Left lobe of liver (tissue), 2 donors: ENCODE measurements around the gene SMOC2. TPM values are rescaled to one million over a fixed set of nuclear protein-coding genes. Genes with fewer than 3 reads are reported as not detected.
"Not testable (repeated sequence)": the region's sequence is repeated elsewhere in the genome, so short reads cannot be mapped to it uniquely, and the experiment has no call there.

Experiments
- ATAC-seq: fragments of 200-7000 bp; cut with Tn5 transposase; one replicate; pipeline ENCODE4 v1.9.1; 2020; ENCODE audit warnings: mild to moderate bottlenecking, moderate library complexity
- DNase-seq: peaks from one replicate; pipeline ENCODE4 v3.0.0-alpha.2; 2020; ENCODE audit warnings: low spot score
- total RNA-seq: library from RNA; stranded (reverse); gene quantifications from one replicate; pipeline ENCODE4 v1.2.1, GENCODE V29; 2021
- donor health status: DM: no; HTN: no; CAD: no; lungs with moderate emphysema.
- donor health status: DM: no; HTN: yes; CAD: no.

SMOC2 gene
- total RNA-seq, 1 donor from 2014 or later, result 0.68 TPM

DNA sequence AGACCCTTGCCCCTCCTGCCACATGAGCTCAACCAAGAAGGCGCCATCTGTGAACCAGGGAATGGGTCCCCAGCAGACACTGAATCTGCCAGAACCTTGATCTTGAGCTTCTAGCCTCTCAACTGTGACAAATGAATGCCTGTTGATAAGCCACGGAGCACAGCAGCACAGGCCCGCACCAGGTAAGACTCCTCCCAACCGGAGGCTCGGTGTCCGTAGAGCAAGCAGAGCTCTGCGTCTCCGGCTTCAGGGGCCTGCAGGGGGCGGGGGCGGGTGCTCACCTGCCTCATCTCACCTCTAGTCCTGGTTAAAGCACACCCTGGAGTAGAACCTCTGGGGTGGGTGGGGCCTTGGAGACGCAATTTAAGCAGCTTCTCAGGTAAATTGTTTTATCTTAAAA is 122.7 kb downstream of the SMOC2 start:
- DNase-seq (no peak), ATAC-seq (no peak)

DNA sequence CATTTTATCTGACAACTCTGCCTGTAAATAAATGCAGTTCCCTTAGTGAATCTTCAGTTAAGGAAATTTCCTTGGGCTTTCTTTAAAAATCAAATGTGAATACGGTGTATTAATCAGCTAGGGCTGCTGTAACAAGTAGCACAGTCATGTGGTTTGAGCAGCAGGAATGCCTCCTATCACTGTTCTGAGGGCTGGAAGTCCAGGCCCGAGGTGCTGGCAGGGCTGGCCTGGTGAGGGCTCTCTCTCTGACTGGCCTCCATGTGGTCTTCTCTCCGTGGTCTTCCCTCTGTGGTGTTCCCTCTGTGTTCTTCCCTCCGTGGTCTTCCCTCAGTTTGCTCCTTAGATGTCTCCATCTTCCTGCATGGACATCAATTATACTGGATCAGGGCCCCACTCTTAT is 124.1 kb downstream of the SMOC2 start:
- DNase-seq (no peak), ATAC-seq (no peak)

DNA sequence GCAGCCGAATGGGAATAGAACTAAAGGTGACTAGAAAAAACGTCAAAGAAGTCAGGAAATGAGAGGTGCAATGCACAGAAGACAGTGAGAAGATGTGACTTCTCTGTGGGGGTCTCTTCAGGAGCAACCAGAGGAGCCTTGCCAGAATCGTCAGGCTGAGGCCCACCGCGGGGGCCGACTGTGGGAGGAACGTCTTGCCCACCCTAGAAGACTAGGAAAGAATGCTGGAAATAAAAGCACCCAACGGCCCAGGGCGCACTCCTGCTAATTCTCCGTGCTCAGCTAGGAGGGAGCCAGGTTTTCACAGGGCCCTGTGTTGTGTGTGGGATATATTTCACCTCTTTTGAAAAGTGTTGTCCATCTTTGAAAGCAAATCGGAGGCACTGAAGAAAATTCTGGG is 129.2 kb downstream of the SMOC2 start:
- ATAC-seq, result no peak
- no peak for DNase-seq

DNA sequence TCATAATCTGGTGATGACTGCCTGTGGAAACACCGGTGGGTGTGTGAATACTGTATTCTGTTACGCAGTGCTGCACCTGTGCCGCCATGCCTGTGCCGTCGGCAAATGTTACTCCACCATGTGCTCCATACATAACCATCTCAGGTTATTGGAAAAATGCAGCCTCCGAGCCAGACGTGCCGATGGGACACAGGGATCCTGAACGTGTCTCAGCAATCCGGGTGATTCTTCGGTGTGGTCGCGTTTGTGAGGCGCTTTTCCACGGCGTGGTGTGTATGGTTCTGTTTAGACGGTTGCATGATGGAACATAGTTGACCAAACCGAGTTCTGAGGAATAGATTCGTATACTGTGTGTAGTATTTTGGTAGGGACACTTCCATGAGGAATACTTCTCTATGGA is 130.3 kb downstream of the SMOC2 start:
- ATAC-seq (no peak), DNase-seq (no peak)

DNA sequence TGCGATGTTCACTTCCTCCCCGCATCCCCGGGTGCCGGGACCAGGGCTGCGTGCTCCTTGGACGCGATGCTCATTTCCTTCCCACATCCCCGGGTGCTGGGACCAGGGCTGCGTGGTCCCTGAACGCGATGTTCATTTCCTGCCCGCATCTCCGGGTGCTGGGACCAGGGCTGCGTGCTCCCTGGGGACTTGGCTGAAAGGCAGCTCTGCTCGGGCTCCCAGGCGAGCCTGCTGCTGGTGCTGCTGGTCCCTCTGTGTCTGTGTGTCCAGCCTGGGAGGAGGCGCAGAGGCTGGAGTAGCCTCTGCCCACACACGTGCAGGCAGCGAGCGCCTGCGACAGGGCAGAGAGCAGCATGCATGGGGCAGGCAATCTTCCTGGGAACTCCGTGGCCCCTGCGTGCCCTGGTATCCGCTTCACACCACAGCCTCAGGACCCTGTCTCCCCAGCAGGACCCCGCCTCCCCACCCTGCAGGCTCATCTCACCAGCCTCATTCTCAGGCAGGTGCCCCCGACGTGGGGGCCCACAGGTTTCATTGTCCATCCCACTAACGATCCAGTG is 132.4 kb downstream of the SMOC2 start:
- not testable (repeated sequence) for ATAC-seq, DNase-seq

DNA sequence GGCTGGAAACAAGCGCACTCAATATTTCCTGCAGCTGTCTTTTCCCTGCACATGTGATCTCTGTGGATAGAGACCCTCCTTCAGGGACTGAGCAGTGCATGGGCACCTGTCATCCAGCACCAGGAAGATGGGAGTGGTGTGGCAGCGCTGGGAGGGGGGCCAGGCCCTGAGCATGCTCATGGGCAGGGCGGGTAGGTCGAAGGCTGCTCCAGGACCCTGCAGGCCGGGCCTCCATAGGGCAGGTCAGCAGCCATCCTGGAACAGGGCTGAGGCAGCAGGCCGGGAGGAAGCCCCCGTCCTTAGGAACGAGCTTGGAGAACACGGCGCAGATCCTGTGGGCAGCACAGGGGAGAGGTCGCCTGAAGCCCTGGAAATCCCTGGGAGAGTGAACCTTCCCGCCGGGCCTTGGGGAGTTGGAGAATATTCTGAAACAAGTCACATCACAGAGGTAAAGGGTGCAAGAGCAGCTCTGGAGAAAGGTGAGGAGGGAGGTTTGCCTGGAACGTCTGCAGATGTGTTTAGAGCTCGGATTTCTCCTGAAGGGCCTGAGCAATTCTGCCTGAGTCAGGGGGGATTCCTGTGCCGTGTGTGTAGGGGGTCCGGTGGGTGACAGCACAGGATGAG is 133.2 kb downstream of the SMOC2 start:
- ATAC-seq (no peak), DNase-seq (no peak)

DNA sequence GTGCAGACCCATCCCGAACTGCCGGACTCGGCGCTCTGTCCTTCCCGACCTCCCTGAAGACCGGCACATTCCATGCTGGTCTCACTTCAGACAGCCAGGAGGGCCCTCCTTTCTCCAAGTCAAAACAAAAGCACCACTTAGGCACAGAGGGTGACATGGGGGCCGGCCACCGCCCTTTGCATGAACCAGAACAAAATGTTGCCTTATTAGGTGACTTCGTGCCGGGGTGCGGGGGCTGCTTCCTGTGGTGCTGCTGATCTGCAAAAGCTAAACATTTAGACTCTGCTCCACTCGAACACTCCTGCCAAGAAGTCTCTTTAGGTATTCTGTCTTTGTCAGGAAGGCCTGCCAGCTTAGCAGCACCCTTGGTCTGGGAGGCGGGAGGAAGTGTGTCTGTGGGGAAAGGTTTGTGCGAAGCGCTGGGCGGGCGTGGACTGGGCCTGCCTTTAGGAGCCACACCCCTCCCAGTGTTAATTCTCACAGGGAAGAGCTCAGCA is 133.8 kb downstream of the SMOC2 start:
- no peak for DNase-seq
- ATAC-seq, result no peak

DNA sequence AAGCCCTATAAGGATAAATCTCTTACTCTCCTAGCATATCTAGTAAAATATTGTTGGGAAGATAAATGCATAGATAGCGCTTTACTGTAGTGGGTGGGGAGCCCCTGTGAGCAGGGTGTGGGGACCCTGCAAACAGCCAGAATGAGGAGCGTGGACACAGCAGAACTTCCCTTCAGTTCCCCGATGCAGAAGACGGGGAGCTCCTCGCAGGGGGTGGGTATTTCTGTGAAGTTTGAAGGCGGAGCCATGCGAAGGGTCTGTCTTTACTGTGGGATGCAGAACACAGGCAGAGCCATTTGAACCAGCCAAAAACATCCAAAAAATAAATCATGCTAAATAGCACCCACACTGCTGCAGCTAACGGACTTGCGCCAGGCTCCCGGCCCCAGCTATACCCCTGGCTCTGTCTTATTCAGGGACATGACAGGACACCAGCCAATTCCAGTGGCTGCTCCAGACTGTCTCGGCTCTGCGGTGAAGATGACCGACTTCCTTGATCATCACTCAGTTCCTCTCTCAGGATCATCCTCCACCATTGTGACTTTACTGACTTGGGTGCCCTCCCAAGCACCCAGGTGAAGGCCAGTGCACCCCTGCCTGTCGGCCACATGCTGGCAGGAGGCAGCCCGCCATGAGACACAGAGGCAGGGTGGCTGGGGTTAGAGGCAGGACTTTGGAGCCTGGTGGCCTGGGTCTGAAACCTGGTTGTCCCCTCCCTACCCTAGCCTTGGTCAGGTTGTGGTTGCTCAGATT is 134.5 kb downstream of the SMOC2 start:
- DNase-seq (no peak), ATAC-seq (no peak)

DNA sequence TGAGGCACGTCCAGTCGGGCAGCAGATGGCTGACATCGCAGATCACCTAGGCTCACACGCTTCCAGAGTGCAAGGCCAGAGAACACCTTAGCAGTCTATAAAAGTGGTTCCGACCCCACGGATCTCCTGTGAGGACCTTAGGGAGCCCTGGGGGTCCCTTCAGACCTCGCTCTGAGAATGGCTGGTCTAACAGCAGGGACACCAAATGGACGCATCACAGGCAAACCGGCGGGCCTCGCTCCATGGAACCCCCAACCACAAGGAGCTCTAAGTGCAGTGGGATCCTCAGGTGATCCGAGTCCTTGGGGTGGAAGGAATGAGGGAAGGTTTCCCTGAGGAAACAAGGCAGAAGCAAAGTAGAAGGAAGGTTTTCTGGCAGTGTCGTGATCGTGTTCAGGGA is 135.4 kb downstream of the SMOC2 start:
- no peak for ATAC-seq
- no peak for DNase-seq

DNA sequence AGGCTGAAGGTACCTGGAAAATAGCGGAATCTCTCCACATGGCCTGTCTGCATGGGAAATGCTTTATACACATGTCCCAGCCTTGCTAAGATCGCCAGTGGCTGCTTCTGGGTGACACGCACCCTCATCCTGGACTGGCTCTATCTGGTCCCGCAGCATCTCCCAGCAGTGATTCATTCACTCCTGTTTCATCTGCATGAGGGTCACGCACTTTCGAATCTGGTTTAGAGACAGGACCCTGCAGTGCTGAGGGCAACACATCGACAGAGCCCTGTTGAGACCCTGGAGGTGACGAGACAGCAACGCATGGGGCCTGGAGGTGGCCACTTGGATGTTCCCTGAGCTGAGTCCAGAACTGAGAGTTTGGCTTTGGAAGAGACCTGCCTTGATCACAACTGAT is 136.5 kb downstream of the SMOC2 start:
- DNase-seq (no peak), ATAC-seq (no peak)

DNA sequence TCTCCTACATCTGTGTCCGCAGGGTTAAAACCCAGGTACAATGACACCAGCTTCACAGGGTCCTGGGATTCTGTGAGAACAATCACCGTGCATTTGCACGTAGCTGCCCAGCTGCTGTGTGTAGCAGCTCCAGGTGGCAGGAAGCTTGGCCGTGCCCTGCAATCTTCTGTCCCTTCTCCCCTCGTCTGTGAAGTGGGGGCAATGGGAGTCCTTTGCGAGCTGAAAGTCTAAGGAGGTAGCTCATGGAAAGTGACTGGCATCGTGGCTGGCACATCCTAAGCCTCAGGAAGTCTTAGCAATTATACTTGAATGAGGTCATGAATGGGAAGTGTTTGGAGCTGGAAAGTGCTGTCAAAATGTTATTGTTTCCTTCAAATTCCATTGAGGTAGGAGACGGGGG is 137.1 kb downstream of the SMOC2 start:
- no peak for ATAC-seq
- no peak for DNase-seq

DNA sequence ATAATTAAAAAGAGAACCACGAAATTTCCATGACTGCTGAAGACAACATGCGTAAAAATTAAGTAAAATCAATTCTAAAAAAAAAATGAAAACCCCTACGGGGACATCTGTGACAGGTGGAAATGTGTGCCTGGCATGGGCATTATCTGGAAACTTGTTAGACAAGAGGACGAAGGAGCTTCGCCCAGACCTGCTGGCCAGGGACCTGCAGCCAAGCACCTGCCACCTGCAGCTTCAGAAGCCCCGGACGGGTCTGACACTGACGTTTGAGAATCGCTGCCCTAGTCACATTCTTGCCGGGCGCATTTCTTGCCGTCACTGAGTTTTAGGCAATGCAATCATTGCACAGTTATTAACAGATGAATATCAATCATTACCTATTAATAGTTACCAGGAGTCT is 140.3 kb downstream of the SMOC2 start:
- no peak for ATAC-seq
- no peak for DNase-seq

DNA sequence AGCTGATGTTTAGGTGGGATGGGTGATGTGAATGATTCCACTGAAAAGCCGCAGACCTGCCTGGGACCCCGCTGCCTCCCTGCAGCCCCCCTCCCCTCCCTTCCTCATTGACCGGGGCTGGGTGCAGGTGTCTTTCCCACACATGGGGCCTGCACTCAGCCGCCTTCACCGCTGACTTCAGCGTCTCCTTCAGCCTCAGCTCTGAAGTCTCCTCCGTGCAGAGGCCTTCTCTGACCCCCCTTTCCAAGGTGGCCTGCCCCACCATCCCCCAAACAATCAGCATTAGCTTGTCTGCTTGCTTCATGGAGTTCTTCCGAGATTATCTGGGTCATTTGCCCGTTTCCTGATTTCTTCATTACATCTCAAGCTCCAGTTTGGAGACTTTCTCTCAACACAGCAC is 140.7 kb downstream of the SMOC2 start:
- DNase-seq, result no peak
- no peak for ATAC-seq

DNA sequence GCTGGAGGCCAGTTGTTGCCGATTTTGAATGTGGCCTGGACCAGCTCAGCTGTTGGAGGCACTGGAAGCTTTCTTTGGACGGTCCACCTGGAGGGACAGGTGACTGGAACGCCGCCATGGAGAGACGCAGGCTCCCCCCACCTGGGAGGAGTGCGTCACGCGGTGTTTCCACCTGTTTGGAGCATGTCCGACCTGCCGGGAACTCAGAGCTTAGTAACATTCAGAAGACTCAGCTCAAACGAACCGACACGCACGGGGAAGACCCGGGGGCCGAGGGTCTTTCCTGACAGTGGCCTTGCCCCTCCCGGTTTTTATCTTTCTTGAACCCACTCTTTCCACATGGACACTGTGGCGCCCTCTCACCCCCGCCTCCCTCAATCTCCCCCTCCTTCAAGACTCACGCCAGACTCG is 141.6 kb downstream of the SMOC2 start:
- no peak for ATAC-seq
- DNase-seq, result no peak

DNA sequence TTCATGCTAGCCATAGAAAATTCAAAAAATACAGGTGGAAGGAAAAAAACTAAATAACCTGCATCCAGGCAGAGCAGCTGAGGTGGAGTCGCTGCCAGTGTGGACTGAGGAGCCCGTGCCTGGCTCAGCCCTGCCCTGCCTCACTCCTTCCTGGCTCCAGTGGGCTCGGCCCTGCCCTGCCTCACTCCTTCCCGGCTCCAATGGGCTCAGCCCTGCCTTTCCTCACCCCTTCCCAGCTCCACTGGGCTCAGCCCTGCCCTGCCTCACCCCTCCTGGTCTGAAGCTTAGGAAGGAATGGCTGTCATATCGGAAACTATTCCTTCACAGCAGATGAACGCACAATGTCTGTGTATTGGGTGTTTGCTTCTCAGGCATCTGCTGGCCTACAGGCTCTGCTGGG is 142.1 kb downstream of the SMOC2 start:
- no peak for DNase-seq
- no peak for ATAC-seq

DNA sequence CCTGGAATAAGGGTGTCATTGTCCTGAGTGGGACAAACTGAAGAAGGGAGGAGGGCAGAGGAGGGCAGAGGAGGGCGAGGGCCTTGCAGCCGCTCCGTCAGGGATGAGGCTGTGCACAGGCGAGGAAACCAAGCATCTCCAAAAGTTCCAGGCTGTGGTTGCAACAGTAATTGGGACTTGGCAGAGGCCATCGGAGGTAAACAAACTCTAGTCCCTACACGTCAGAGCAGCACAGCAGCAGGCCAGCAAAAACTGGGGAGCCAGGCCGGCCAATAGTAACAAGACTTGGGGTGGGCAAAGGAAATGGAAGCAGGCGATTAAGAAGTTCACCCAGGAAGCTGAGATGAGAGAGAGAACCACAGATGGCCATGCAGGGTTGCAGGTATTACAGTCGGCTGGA is 142.8 kb downstream of the SMOC2 start:
- ATAC-seq (peak; percentile 47), DNase-seq (no peak)

DNA sequence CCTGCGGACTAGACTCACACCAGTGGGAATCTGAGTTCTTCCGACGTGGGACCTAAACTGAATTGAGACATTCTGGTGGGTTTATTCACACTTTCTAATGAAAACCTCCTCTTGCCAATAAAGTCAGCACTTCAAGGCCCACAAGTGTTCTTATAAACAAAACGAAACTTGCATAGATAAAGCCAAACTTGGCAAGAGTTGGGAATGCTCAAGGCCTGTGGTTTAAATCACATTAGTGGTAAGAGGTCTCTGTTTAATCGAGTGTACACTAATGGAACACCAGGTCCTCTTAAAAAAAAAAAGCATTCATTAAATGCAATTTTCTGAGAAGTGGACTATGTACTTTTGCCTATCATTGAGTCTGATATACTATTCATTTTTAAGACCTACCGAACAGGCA is 143.3 kb downstream of the SMOC2 start:
- DNase-seq, result no peak
- no peak for ATAC-seq

DNA sequence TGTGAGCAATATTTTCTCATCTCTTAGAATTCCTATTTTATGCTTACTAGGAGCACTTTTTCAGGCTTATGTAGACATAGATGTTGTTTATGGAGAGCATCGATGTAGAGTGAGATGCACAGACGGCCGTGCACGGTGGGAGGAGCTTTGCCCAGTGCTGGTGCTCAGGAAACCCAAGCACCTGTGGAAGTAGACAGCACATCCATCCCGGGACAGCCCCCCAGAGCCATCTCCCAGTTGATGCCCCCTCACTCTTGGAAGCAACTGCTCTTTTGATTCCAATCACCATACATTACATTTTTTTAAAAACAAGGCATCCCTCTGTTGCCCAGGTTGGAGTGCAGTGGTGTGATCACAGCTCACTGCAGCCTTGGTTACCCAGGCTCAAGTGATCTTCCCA is 143.7 kb downstream of the SMOC2 start:
- DNase-seq (no peak), ATAC-seq (no peak)

DNA sequence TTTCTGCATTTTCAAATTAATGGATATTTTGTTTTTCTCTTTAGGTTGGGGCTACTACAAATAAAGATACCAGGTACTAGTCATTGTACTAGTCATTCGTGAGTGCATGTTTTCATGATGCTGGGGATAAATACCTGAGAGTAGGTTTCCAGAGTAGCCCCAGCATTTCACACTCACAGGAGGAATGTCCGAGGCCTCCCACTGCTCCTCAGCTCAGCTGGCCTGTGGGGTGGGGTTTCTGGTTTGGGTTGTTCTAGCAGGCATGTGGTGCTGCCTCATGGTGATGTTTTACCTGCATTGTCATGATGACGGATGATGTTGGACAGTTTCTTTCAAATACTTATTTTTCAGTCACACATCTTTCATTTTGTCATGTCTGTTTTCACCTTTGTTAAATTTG is 144.5 kb downstream of the SMOC2 start:
- ATAC-seq (no peak), DNase-seq (no peak)

DNA sequence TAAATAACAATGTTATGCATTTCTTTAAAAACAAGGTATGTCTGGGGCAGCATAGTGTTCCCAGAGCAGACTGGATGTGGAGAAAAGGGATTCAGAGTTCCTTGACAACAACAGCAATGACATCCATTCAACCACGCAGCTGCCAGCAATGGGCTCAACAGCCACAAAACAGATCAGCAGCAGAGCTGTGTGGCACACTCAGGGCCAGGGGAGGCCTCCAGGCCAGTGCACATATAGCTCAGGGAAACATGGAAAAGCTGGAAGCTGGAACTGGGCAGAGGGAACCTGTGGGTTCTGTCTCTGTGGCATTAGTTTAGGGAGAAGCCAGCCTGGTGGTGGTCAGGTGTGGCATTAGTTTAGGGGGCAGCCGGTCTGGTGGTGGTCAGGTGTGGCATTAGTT is 148.3 kb downstream of the SMOC2 start:
- no peak for ATAC-seq
- DNase-seq, result no peak

DNA sequence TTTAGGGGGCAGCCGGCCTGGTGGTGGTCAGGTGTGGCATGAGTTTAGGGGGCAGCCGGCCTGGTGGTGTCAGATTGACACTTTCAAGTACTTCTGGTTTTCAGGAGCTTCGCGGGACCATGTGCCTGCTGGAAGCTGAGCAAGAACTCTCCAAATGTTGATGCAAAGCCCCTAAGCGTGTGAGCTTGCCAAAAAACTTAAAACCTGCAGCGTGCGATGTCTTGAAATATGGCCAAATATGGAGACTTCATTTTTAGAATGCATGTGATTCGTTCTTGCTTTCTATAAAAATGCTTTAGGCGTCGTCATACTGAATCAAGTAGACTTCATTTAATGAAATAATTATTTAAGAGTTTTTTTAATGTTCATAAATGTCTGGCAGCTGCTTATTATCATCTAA is 149.4 kb downstream of the SMOC2 start:
- DNase-seq (no peak), ATAC-seq (no peak)

DNA sequence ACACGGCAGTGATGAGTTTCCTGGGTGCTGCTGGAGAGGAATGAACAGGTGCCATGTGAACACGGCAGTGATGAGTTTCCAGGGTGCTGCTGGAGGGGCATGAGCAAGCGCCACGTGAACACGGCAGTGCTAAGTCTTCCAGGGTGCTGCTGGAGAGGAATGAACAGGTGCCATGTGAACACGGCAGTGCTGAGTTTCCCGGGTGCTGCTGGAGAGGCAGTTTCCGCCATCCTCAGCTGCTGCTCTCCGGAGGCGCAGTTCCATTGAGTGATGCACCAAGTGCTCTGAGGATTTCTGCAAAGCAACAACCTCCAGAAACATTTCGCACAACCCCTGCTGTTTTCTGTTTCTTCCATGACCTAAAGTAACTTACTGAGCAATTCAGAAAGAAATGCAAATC is 155.4 kb downstream of the SMOC2 start:
- no peak for DNase-seq
- no peak for ATAC-seq
